NK-92 (cell line): ENCODE data around the gene SRGAP3.
"Not testable (repeated sequence)": the region's sequence is repeated elsewhere in the genome, so short reads cannot be mapped to it uniquely, and the experiment has no call there.

ENCODE experiments used
- DNase-seq: peaks from one replicate; lab custom pipeline; 2025; ENCODE audit not compliant: unreplicated experiment; lab: John Stamatoyannopoulos, UW

Gene SRGAP3

GRCh38 chr3:9249273-9250192 lies at the start of gene SRGAP3:
TSS of gene SRGAP3 (minus strand) at chr3:9249646. CDS start at chr3:9248951, 695 bp downstream.
- DNase-seq, result no peak

GRCh38 chr3:9298236-9298635 lies 48.8 kb upstream of the SRGAP3 start:
- DNase-seq, result no peak

GRCh38 chr3:9296241-9296640 lies 46.8 kb upstream of the SRGAP3 start:
- DNase-seq, result no peak

- DNase-seq, result no peak
These were observed 45.6 kb upstream of the SRGAP3 start for GRCh38 chr3:9295007-9295406.

GRCh38 chr3:9293953-9294352 lies 44.5 kb upstream of the SRGAP3 start:
- not testable (repeated sequence) for DNase-seq

- DNase-seq, result no peak
These were observed 43.6 kb upstream of the SRGAP3 start for GRCh38 chr3:9293076-9293475.

- no peak for DNase-seq
These were observed 43.1 kb upstream of the SRGAP3 start for GRCh38 chr3:9292516-9292915.

GRCh38 chr3:9291821-9292410 lies 42.5 kb upstream of the SRGAP3 start:
- no peak for DNase-seq

GRCh38 chr3:9290566-9290965 lies 41.1 kb upstream of the SRGAP3 start:
- no peak for DNase-seq

- not testable (repeated sequence) for DNase-seq
These were observed 32.1 kb upstream of the SRGAP3 start for GRCh38 chr3:9281533-9281932.

- DNase-seq, result no peak
These were observed 31.2 kb upstream of the SRGAP3 start for GRCh38 chr3:9280451-9281219.

- no peak for DNase-seq
These were observed 30.5 kb upstream of the SRGAP3 start for GRCh38 chr3:9279966-9280365.

GRCh38 chr3:9278498-9278897 lies 29.1 kb upstream of the SRGAP3 start:
- DNase-seq, result no peak

GRCh38 chr3:9278085-9278484 lies 28.6 kb upstream of the SRGAP3 start:
- no peak for DNase-seq

- no peak for DNase-seq
These were observed 27.4 kb upstream of the SRGAP3 start for GRCh38 chr3:9276761-9277370.

GRCh38 chr3:9271903-9272302 lies 22.5 kb upstream of the SRGAP3 start:
- DNase-seq, result no peak

GRCh38 chr3:9270704-9271103 lies 21.3 kb upstream of the SRGAP3 start:
- no peak for DNase-seq

- no peak for DNase-seq
These were observed 17.3 kb upstream of the SRGAP3 start for GRCh38 chr3:9266716-9267115.

GRCh38 chr3:9260305-9260704 lies 10.9 kb upstream of the SRGAP3 start:
- no peak for DNase-seq

GRCh38 chr3:9257092-9257491 lies 7.6 kb upstream of the SRGAP3 start:
- no peak for DNase-seq

GRCh38 chr3:9255976-9256375 lies 6.5 kb upstream of the SRGAP3 start:
- no peak for DNase-seq
